Activated naive CD4-positive, alpha-beta T cell treated with anti-CD3 and anti-CD28 coated beads for 36 hours (primary cell): ENCODE data around the gene FIBP. TPM values are rescaled to one million over a fixed set of nuclear protein-coding genes. Genes with fewer than 3 reads are reported as not detected.

Source experiments
- CTCF ChIA-PET: fragments of 350-600 bp; sonication (Branson Sonifier 250); formaldehyde crosslinking; loops from one replicate; lab custom pipeline; 2021; ENCODE audit warnings: antibody characterized with exemption; lab: Charles Lee
- DNase-seq: peaks from one replicate; pipeline ENCODE4 v3.0.0-alpha.2; 2020
- H3K27ac Mint-ChIP-seq: one replicate; pipeline ENCODE4 v1.8.0; 2021; ENCODE audit warnings: mild to moderate bottlenecking, mixed read lengths
- H3K27me3 Mint-ChIP-seq: one replicate; pipeline ENCODE4 v1.8.0; 2021; ENCODE audit warnings: low read depth, mixed read lengths
- H3K36me3 Mint-ChIP-seq: one replicate; pipeline ENCODE4 v1.8.0; 2021; ENCODE audit warnings: low read depth, mixed read lengths
- H3K4me1 Mint-ChIP-seq: one replicate; pipeline ENCODE4 v1.8.0; 2021; ENCODE audit warnings: low read depth, mixed read lengths
- H3K4me3 Mint-ChIP-seq: one replicate; pipeline ENCODE4 v1.8.0; 2021; ENCODE audit warnings: mild to moderate bottlenecking, moderate library complexity, mixed read lengths
- H3K9me3 Mint-ChIP-seq: one replicate; pipeline ENCODE4 v1.8.0; 2021; ENCODE audit warnings: mixed read lengths
- intact Hi-C: fragments of 100-400 bp; cut with micrococcal nuclease; formaldehyde crosslinking; loops from one replicate; pipeline ENCODE4 v1.15.1; 2023
- total RNA-seq, 2 experiments: library from RNA; stranded (reverse); gene quantifications; one replicate each; pipeline ENCODE4 v1.2.3, GENCODE V29; 2021

FIBP gene
- total RNA-seq, 2 experiments from 2014 or later, result 83.1 to 86.6 TPM

- no peak for DNase-seq
- peak overlapping the region; percentile 93 for H3K4me3 Mint-ChIP-seq
These were observed 32.1 kb upstream of the FIBP start for GRCh38 chr11:65920372-65920802.

GRCh38 chr11:65919573-65920371, 31.5 kb upstream of the FIBP start:
- intact Hi-C loops, result loop anchor here (1.0 to 5.0 kb wide), 8 partner anchors 19 to 348 kb away; partner anchors contain the start of genes CCDC85B, FOSL1, RAB1B and SART1
- no peaks in the 10 kb centered on the region for H3K9me3 Mint-ChIP-seq

More at GRCh38 chr11:65920372-65920802, 32.1 kb upstream of the FIBP start:
- intact Hi-C loops, result no loop called here
- CTCF ChIA-PET, result no interaction called here
- peaks cover 8% of the 10 kb centered on the region for H3K36me3 Mint-ChIP-seq
- peaks cover 32% of the 10 kb centered on the region for H3K4me1 Mint-ChIP-seq
- H3K9me3 Mint-ChIP-seq, result no peaks in the 10 kb centered on the region
- no peak overlapping the region for H3K27ac Mint-ChIP-seq
- H3K27me3 Mint-ChIP-seq, result no peaks in the 10 kb centered on the region

GRCh38 chr11:65919141-65919572, 30.9 kb upstream of the FIBP start, which contains the start of gene DRAP1:
TSS of gene DRAP1 (plus strand) at chr11:65919426. CDS start at chr11:65919502, 76 bp downstream.
- DNase-seq, result peak; percentile 99
- Mint-ChIP-seq H3K27me3 (no peaks in the 10 kb centered on the region), H3K4me1 (peaks cover 41% of the 10 kb centered on the region), H3K36me3 (peaks cover 8% of the 10 kb centered on the region), H3K4me3 (peak within 1 kb of the TSS; percentile 93), H3K27ac (peak within 1 kb of the TSS; percentile 84), H3K9me3 (no peaks in the 10 kb centered on the region)
- CTCF ChIA-PET, result no interaction called here
- intact Hi-C loops, result loop anchor here (1.0 to 5.0 kb wide), 8 partner anchors 19 to 348 kb away; partner anchors contain the start of genes CCDC85B, FOSL1, RAB1B and SART1

More at GRCh38 chr11:65919573-65920371, 31.5 kb upstream of the FIBP start:
- Mint-ChIP-seq H3K27me3 (no peaks in the 10 kb centered on the region), H3K4me1 (peaks cover 38% of the 10 kb centered on the region), H3K4me3 (peak overlapping the region; percentile 93), H3K27ac (peak overlapping the region; percentile 76), H3K36me3 (peaks cover 8% of the 10 kb centered on the region)
- DNase-seq, result peak; percentile 64
- CTCF ChIA-PET, result no interaction called here

- Mint-ChIP-seq H3K9me3 (no peaks in the 10 kb centered on the region), H3K27me3 (no peaks in the 10 kb centered on the region), H3K36me3 (peaks cover 8% of the 10 kb centered on the region), H3K4me3 (peak within 1 kb of the TSS; percentile 93), H3K4me1 (peaks cover 41% of the 10 kb centered on the region), H3K27ac (peak within 1 kb of the TSS; percentile 84)
- no peak for DNase-seq
- CTCF ChIA-PET, result interaction anchor here (0.6 to 1.3 kb wide), 4 partner anchors 29 to 58 kb away, joined by 3 to 8 read pairs (median 4); partner anchors contain the start of gene FIBP
- intact Hi-C loops, result loop anchor here (1.0 to 5.0 kb wide), 8 partner anchors 18 to 349 kb away; partner anchors contain the start of genes CCDC85B, FOSL1, RAB1B and SART1
These were observed 30.2 kb upstream of the FIBP start, which contains the start of gene C11orf68 for GRCh38 chr11:65918211-65919140. TSS of gene C11orf68 (minus strand) at chr11:65919062. CDS start at chr11:65919031, 31 bp downstream.

GRCh38 chr11:65917434-65918210, 29.4 kb upstream of the FIBP start:
- intact Hi-C loops, result loop anchor here (5.0 kb wide), 1 partner anchor 350 kb away; the partner anchor contains the start of gene RAB1B
- Mint-ChIP-seq H3K27ac (peak overlapping the region; percentile 84), H3K36me3 (peaks cover 3% of the 10 kb centered on the region), H3K4me1 (peaks cover 39% of the 10 kb centered on the region), H3K4me3 (peak overlapping the region; percentile 93), H3K9me3 (no peaks in the 10 kb centered on the region), H3K27me3 (no peaks in the 10 kb centered on the region)
- no peak for DNase-seq
- CTCF ChIA-PET, result interaction anchor here (0.6 to 1.3 kb wide), 5 partner anchors 28 to 57 kb away, joined by 3 to 8 read pairs (median 4); partner anchors contain the start of gene FIBP

GRCh38 chr11:65917077-65917433, 28.8 kb upstream of the FIBP start:
- H3K36me3 Mint-ChIP-seq, result peaks cover 2% of the 10 kb centered on the region
- CTCF ChIA-PET, result interaction anchor here (0.6 to 1.2 kb wide), 2 partner anchors 29 to 30 kb away, joined by 3 to 4 read pairs; partner anchors contain the start of gene FIBP
- intact Hi-C loops, result loop anchor here (5.0 kb wide), 1 partner anchor 350 kb away; the partner anchor contains the start of gene RAB1B

GRCh38 chr11:65916391-65916790, 28.1 kb upstream of the FIBP start:
- intact Hi-C loops, result loop anchor here (5.0 kb wide), 1 partner anchor 351 kb away; the partner anchor contains the start of gene RAB1B
- CTCF ChIA-PET, result interaction anchor here (1.5 kb wide), 1 partner anchor 16 kb away, joined by 7 read pairs; no protein-coding TSS in a partner anchor
- Mint-ChIP-seq H3K27ac (no peak overlapping the region), H3K27me3 (no peaks in the 10 kb centered on the region), H3K9me3 (no peaks in the 10 kb centered on the region), H3K4me1 (peaks cover 38% of the 10 kb centered on the region), H3K4me3 (peak overlapping the region; percentile 52), H3K36me3 (peaks cover 1% of the 10 kb centered on the region)
- no peak for DNase-seq

More at GRCh38 chr11:65917077-65917433, 28.8 kb upstream of the FIBP start:
- DNase-seq, result no peak
- peak overlapping the region; percentile 12 for H3K27ac Mint-ChIP-seq
- peaks cover 38% of the 10 kb centered on the region for H3K4me1 Mint-ChIP-seq
- no peaks in the 10 kb centered on the region for H3K27me3 Mint-ChIP-seq
- H3K4me3 Mint-ChIP-seq, result peak overlapping the region; percentile 52
- no peaks in the 10 kb centered on the region for H3K9me3 Mint-ChIP-seq

GRCh38 chr11:65915821-65916251, 27.6 kb upstream of the FIBP start:
- Mint-ChIP-seq H3K36me3 (peaks cover 1% of the 10 kb centered on the region), H3K4me3 (no peak overlapping the region), H3K4me1 (peaks cover 37% of the 10 kb centered on the region), H3K9me3 (no peaks in the 10 kb centered on the region), H3K27ac (no peak overlapping the region), H3K27me3 (no peaks in the 10 kb centered on the region)
- DNase-seq, result peak; percentile 30
- CTCF ChIA-PET, result interaction anchor here (1.1 to 1.5 kb wide), 2 partner anchors 16 to 28 kb away, joined by 3 to 7 read pairs; partner anchors contain the start of gene FIBP
- intact Hi-C loops, result loop anchor here (5.0 kb wide), 1 partner anchor 351 kb away; the partner anchor contains the start of gene RAB1B

GRCh38 chr11:65915101-65915820, 27.0 kb upstream of the FIBP start:
- H3K27me3 Mint-ChIP-seq, result no peaks in the 10 kb centered on the region
- H3K4me1 Mint-ChIP-seq, result peaks cover 32% of the 10 kb centered on the region
- no peak overlapping the region for H3K4me3 Mint-ChIP-seq
- intact Hi-C loops, result loop anchor here (5.0 kb wide), 1 partner anchor 352 kb away; the partner anchor contains the start of gene RAB1B
- no peak for DNase-seq
- H3K36me3 Mint-ChIP-seq, result peaks cover 1% of the 10 kb centered on the region
- CTCF ChIA-PET, result interaction anchor here (1.1 to 1.5 kb wide), 2 partner anchors 17 to 27 kb away, joined by 3 to 7 read pairs; partner anchors contain the start of gene FIBP
- H3K27ac Mint-ChIP-seq, result no peak overlapping the region
- H3K9me3 Mint-ChIP-seq, result no peaks in the 10 kb centered on the region

GRCh38 chr11:65912845-65913244, 24.6 kb upstream of the FIBP start:
- H3K9me3 Mint-ChIP-seq, result no peaks in the 10 kb centered on the region
- no peak overlapping the region for H3K27ac Mint-ChIP-seq
- H3K4me3 Mint-ChIP-seq, result no peak overlapping the region
- DNase-seq, result no peak
- CTCF ChIA-PET, result interaction anchor here (1.2 to 2.3 kb wide), 4 partner anchors 12 to 28 kb away, joined by 3 to 8 read pairs (median 4); partner anchors contain the start of genes CCDC85B and FIBP
- intact Hi-C loops, result no loop called here
- no peaks in the 10 kb centered on the region for H3K36me3 Mint-ChIP-seq
- H3K4me1 Mint-ChIP-seq, result peaks cover 26% of the 10 kb centered on the region
- H3K27me3 Mint-ChIP-seq, result peaks cover 3% of the 10 kb centered on the region
